Astrocyte (in vitro differentiated cells and primary cell): ENCODE data around the gene GPX1.

Experiments
- EZH2 ChIP-seq: IDR thresholded peaks from 2 replicates; pipeline ENCODE4 v1.6.1; 2012; ENCODE audit warnings: mild to moderate bottlenecking, low read length, inconsistent platforms; ENCODE audit not compliant: insufficient read depth
- TF ChIP-seq, protein P1 (sequence below): IDR thresholded peaks from 2 replicates; pipeline ENCODE4 v1.5.1; 2011; ENCODE audit warnings: low read depth, mild to moderate bottlenecking, inconsistent platforms, low read length, moderate library complexity; ENCODE audit not compliant: insufficient read depth

GRCh38 chr3:49311283-49311682 is 46.9 kb downstream of the GPX1 start:
- TF ChIP-seq, protein P1, sequence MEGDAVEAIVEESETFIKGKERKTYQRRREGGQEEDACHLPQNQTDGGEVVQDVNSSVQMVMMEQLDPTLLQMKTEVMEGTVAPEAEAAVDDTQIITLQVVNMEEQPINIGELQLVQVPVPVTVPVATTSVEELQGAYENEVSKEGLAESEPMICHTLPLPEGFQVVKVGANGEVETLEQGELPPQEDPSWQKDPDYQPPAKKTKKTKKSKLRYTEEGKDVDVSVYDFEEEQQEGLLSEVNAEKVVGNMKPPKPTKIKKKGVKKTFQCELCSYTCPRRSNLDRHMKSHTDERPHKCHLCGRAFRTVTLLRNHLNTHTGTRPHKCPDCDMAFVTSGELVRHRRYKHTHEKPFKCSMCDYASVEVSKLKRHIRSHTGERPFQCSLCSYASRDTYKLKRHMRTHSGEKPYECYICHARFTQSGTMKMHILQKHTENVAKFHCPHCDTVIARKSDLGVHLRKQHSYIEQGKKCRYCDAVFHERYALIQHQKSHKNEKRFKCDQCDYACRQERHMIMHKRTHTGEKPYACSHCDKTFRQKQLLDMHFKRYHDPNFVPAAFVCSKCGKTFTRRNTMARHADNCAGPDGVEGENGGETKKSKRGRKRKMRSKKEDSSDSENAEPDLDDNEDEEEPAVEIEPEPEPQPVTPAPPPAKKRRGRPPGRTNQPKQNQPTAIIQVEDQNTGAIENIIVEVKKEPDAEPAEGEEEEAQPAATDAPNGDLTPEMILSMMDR = no peak
- no peak for TF ChIP-seq EZH2
